Heart right ventricle (tissue), 16 donors: ENCODE data around the gene SEMA7A. TPM values are rescaled to one million over a fixed set of nuclear protein-coding genes. Genes with fewer than 3 reads are reported as not detected.

Experiments
- ATAC-seq, 8 donors: fragments of 200-7000 bp; cut with Tn5 transposase; one replicate each; pipeline ENCODE4 v1.9.1; 2020; ENCODE audit warnings: mild to moderate bottlenecking in 8 of 8, moderate library complexity in 8 of 8, moderate number of reproducible peaks in 1 of 8
- DNase-seq, 2 donors: peaks; one replicate each; pipeline ENCODE4 v3.0.0-alpha.2; 2020
- H3K27ac ChIP-seq, 10 donors: fragments of 200-600 bp; sonication (generic) in 2 of 10; one replicate each; pipeline versions ENCODE4 v1.5.0 to v1.8.0; 2020 to 2022; ENCODE audit warnings: mild to moderate bottlenecking in 3 of 10
- H3K27me3 ChIP-seq, 7 donors: fragments of 200-600 bp; one replicate each; pipeline ENCODE4 v1.8.0; 2021 to 2022; ENCODE audit warnings: mild to moderate bottlenecking in 2 of 7
- H3K36me3 ChIP-seq, 9 donors: fragments of 200-600 bp; sonication (generic) in 1 of 9; one replicate each; pipeline versions ENCODE4 v1.5.0 to v1.8.0; 2020 to 2022; ENCODE audit warnings: mild to moderate bottlenecking in 2 of 9
- H3K4me1 ChIP-seq, 9 donors: fragments of 200-600 bp; sonication (generic) in 1 of 9; one replicate each; pipeline versions ENCODE4 v1.5.0 to v1.8.0; 2020 to 2022; ENCODE audit warnings: mild to moderate bottlenecking in 4 of 9
- H3K4me3 ChIP-seq, 10 donors: fragments of 200-600 bp; sonication (generic) in 2 of 10; one replicate each; pipeline versions ENCODE4 v1.5.0 to v1.8.0; 2020 to 2022; ENCODE audit warnings: mild to moderate bottlenecking in 7 of 10, moderate library complexity in 2 of 10
- H3K9me3 ChIP-seq, 11 donors: fragments of 200-600 bp in 10 of 11; sonication (generic) in 2 of 11; one replicate each; pipeline versions ENCODE4 v1.5.0 to v1.8.0; 2013 to 2022; ENCODE audit warnings: mild to moderate bottlenecking in 2 of 11, control low read depth in 1 of 11, moderate library complexity in 1 of 11
- CTCF ChIP-seq, 9 donors: fragments of 200-600 bp; sonication (generic) in 2 of 9; IDR thresholded peaks; one replicate each; pipeline versions ENCODE4 v1.5.0 to v1.8.0; 2021 to 2022; ENCODE audit warnings: antibody characterized with exemption in 9 of 9, mild to moderate bottlenecking in 5 of 9, moderate library complexity in 1 of 9
- WGBS, 2 donors: extraction: QIAGEN DNeasy Blood & Tissue Kit; methylation state at CpG; one replicate each; pipeline ENCODE4 v1.1.7; 2013; ENCODE audit warnings: inconsistent platforms in 1 of 2; 5-methylcytosine and 5-hydroxymethylcytosine counted together
- intact Hi-C, 10 donors: fragments of 100-400 bp; cut with DNase I; formaldehyde crosslinking; loops; one replicate each; pipeline versions ENCODE4 v1.11.1 to v1.14.2; 2022
- polyA plus RNA-seq, 2 donors: library from polyadenylated mRNA; stranded (reverse); fragments of 200-250 nt; gene quantifications; one replicate each; pipeline ENCODE4 v1.2.3, GENCODE V29; 2013
- total RNA-seq, 10 donors: library from RNA; stranded (reverse); fragmentation: NEBNext Ultra II Directional in 3 of 10; extraction: Animal tissue kit (Norgen Biotek cat#: 25700) in 3 of 10; gene quantifications; one replicate each; pipeline versions ENCODE4 v1.2.1 to v1.2.4, GENCODE V29; 2021 to 2023
- donor health status: Arrhythmogenic right ventricular cardiomyopathy.
- donor health status: ischemic (EF 13 %, LVEDD 7.1; RV severe dilation, severe dysfunction).
- donor health status: healthy with polysubstance abuse.
- donor health status: DM: no; HTN: yes; CAD: no.
- donor health status: DM: no; HTN: no; CAD: no.
- donor health status: ischemic (EF 25% LVEDD 6.9; RV normal size, moderate dysfunction).
- donor health status: ischemic (EF 25% LVEDD 5.7; RV mildly dilated, moderate dysfunction).
- donor health status: healthy.
- donor health status: DM: yes; HTN: yes; CAD: no.
- donor health status: Ischemic cardiomyopathy.
- donor health status: ischemic (EF 35%, LVEDD 5.7; RV mildly dilated, moderate dysfunction).
- donor health status: nonischemic (EF 11% LVEDD 7.7; RV severe dilation, severe dysfunction).
- donor health status: DM: yes; HTN: yes; CAD: no.
- donor health status: PGD.
- donor health status: ischemic (EF 29% LVEDD 5.4; RV normal size, mild dysfunction).
- donor health status: nonischemic (EF 23%, LVEDD 6.1; RV moderate dilation, normal function).

The SEMA7A gene
- total and polyA plus RNA-seq, 12 donors: 0.59 to 5.1 (median 1.6) TPM

GRCh38 chr15:74393423-74393822 lies 40.3 kb downstream of the SEMA7A start:
- Histone ChIP-seq H3K4me3 (no peak overlapping the region), H3K27me3 (peaks cover 0 to 4% (median 0%) of the 10 kb centered on the region in 7 donors), H3K4me1 (peaks cover 0 to 14% (median 0%) of the 10 kb centered on the region in 9 donors), H3K9me3 (no peaks in the 10 kb centered on the region), H3K27ac (no peak overlapping the region), H3K36me3 (no peaks in the 10 kb centered on the region)
- 90 to 94% methylated on average over 13 of the region's 13 CpGs for WGBS, 2 donors
- no peak for ATAC-seq
- TF ChIP-seq CTCF (IDR thresholded peaks at IDR 0.05): no peak
- intact Hi-C loops: no loop called here
- no peak for DNase-seq

GRCh38 chr15:74392902-74393301 lies 40.9 kb downstream of the SEMA7A start:
- H3K4me1 ChIP-seq: peaks cover 0 to 14% (median 0%) of the 10 kb centered on the region in 9 donors
- intact Hi-C loops: no loop called here
- no peak for DNase-seq
- H3K9me3 ChIP-seq: no peaks in the 10 kb centered on the region
- peaks cover 0 to 4% (median 0%) of the 10 kb centered on the region in 7 donors for H3K27me3 ChIP-seq
- H3K27ac ChIP-seq: no peak overlapping the region
- no peak for TF ChIP-seq CTCF (IDR thresholded peaks at IDR 0.05)
- no peaks in the 10 kb centered on the region for H3K36me3 ChIP-seq
- ATAC-seq: no peak
- WGBS, 2 donors: 87 to 88% methylated on average over 7 of the region's 7 CpGs
- H3K4me3 ChIP-seq: no peak overlapping the region

- TF ChIP-seq CTCF (IDR thresholded peaks at IDR 0.05): no peak
- 63 to 65% methylated on average over 8 of the region's 8 CpGs for WGBS, 2 donors
- no peak for DNase-seq
- no peak overlapping the region for H3K4me3 ChIP-seq
- no peaks in the 10 kb centered on the region for H3K36me3 ChIP-seq
- no peak for ATAC-seq
- no peaks in the 10 kb centered on the region for H3K9me3 ChIP-seq
- H3K4me1 ChIP-seq: peaks cover 0 to 14% (median 0%) of the 10 kb centered on the region in 9 donors
- H3K27ac ChIP-seq: no peak overlapping the region
- peaks cover 0 to 4% (median 0%) of the 10 kb centered on the region in 7 donors for H3K27me3 ChIP-seq
- intact Hi-C loops: no loop called here
Observed at GRCh38 chr15:74392451-74392830, 41.3 kb downstream of the SEMA7A start.

- H3K4me3 ChIP-seq: no peak overlapping the region
- H3K27me3 ChIP-seq: peaks cover 0 to 4% (median 0%) of the 10 kb centered on the region in 7 donors
- DNase-seq: no peak
- H3K36me3 ChIP-seq: no peaks in the 10 kb centered on the region
- intact Hi-C loops: no loop called here
- H3K27ac ChIP-seq: peak overlapping the region in 1 of 10 donors; percentile 31
- WGBS, 2 donors: 86 to 87% methylated on average over 9 of the region's 9 CpGs
- ATAC-seq: no peak
- H3K9me3 ChIP-seq: no peaks in the 10 kb centered on the region
- peaks cover 0 to 13% (median 0%) of the 10 kb centered on the region in 9 donors for H3K4me1 ChIP-seq
- no peak for TF ChIP-seq CTCF (IDR thresholded peaks at IDR 0.05)
Observed at GRCh38 chr15:74391582-74392450, 41.9 kb downstream of the SEMA7A start.
